Spleen (tissue), 11 donors: ENCODE data around the gene OSER1. TPM values are rescaled to one million over a fixed set of nuclear protein-coding genes. Genes with fewer than 3 reads are reported as not detected.
"Not testable (repeated sequence)": the region's sequence is repeated elsewhere in the genome, so short reads cannot be mapped to it uniquely, and the experiment has no call there.

Experiments used
- DNase-seq: peaks from one replicate; pipeline ENCODE4 v3.0.0-alpha.2; 2020
- H3K27ac ChIP-seq, 8 donors: fragments of 200-600 bp; sonication (generic) in 7 of 8; 1 replicate in 4 of 8; 2 replicates in 4 of 8; pipeline versions ENCODE4 v1.5.0 to v1.8.0; 2016 to 2021; ENCODE audit warnings: inconsistent platforms in 4 of 8, mild to moderate bottlenecking in 4 of 8, moderate library complexity in 1 of 8
- H3K27me3 ChIP-seq, 7 donors: fragments of 200-600 bp; sonication (generic) in 6 of 7; replicated peaks in 1 of 7; 1 replicate in 4 of 7; 2 replicates in 3 of 7; pipeline versions ENCODE4 v1.5.0 to v1.8.0; 2016 to 2021; ENCODE audit warnings: inconsistent platforms in 3 of 7, mild to moderate bottlenecking in 1 of 7
- H3K36me3 ChIP-seq, 6 donors: fragments of 200-600 bp; sonication (generic) in 5 of 6; 1 replicate in 4 of 6; 2 replicates in 2 of 6; pipeline versions ENCODE4 v1.5.0 to v1.8.0; 2016 to 2021; ENCODE audit warnings: inconsistent platforms in 2 of 6
- H3K4me1 ChIP-seq, 6 donors: fragments of 200-600 bp; sonication (generic) in 5 of 6; 1 replicate in 3 of 6; 2 replicates in 3 of 6; pipeline versions ENCODE4 v1.5.0 to v1.8.0; 2016 to 2021; ENCODE audit warnings: inconsistent platforms in 3 of 6
- H3K4me3 ChIP-seq, 8 donors: fragments of 200-600 bp; sonication (generic) in 7 of 8; 1 replicate in 4 of 8; 2 replicates in 4 of 8; pipeline versions ENCODE4 v1.5.0 to v1.8.0; 2016 to 2021; ENCODE audit warnings: inconsistent platforms in 4 of 8, mild to moderate bottlenecking in 4 of 8, moderate library complexity in 2 of 8
- H3K9me3 ChIP-seq, 8 donors: fragments of 200-600 bp; sonication (generic) in 7 of 8; 1 replicate in 4 of 8; 2 replicates in 4 of 8; pipeline versions ENCODE4 v1.5.0 to v1.8.0; 2016 to 2021; ENCODE audit warnings: inconsistent platforms in 4 of 8
- CTCF ChIP-seq, 11 experiments: fragments of 200-600 bp in 7 of 11; fragments of 450-650 bp in 4 of 11; sonication (generic) in 4 of 11; IDR thresholded peaks in 8 of 11; conservative IDR thresholded peaks in 3 of 11; 1 replicate in 7 of 11; 2 replicates in 4 of 11; pipeline versions ENCODE4 v1.4.0 to v1.8.0; 2016 to 2021; ENCODE audit warnings: antibody characterized with exemption in 11 of 11, inconsistent platforms in 4 of 11, mild to moderate bottlenecking in 1 of 11
- POLR2A ChIP-seq, 3 donors: fragments of 450-650 bp; IDR thresholded peaks; one replicate each; pipeline ENCODE4 v1.5.1; 2017; ENCODE audit warnings: antibody characterized with exemption in 3 of 3, mild to moderate bottlenecking in 1 of 3
- POLR2AphosphoS5 ChIP-seq, 3 donors: sonication (generic); formaldehyde crosslinking; IDR thresholded peaks; one replicate each; pipeline ENCODE4 v1.5.1; 2017; ENCODE audit warnings: antibody characterized with exemption in 3 of 3
- WGBS, 5 donors: extraction: QIAGEN DNeasy Blood & Tissue Kit in 3 of 5; methylation state at CpG; one replicate each; pipeline versions ENCODE4 v1.1.5 to v1.1.7; 2013 to 2018; 5-methylcytosine and 5-hydroxymethylcytosine counted together
- intact Hi-C: fragments of 100-400 bp; cut with DNase I; formaldehyde crosslinking; loops from one replicate; pipeline ENCODE4 v1.15.0; 2023; ENCODE audit warnings: low total_unique reads
- polyA plus RNA-seq, 3 donors: library from polyadenylated mRNA; stranded (reverse); fragments of 200-250 nt; gene quantifications; one replicate each; pipeline ENCODE4 v1.2.1, GENCODE V29; 2013
- total RNA-seq, 7 donors: library from RNA; depleted of rRNA in 3 of 7; stranded (reverse); fragments of >200 nt in 3 of 7; fragmentation: NEBNext Ultra II Directional in 4 of 7; extraction: Animal tissue kit (Norgen Biotek cat#: 25700) in 4 of 7; gene quantifications; one replicate each; pipeline versions ENCODE4 v1.1.0 to v1.2.1, GENCODE V29; 2016 to 2021
- donor health status: healthy with polysubstance abuse.
- donor health status: DM: no; HTN: no; CAD: no; lungs with moderate emphysema.
- donor health status: DM: no; HTN: no; CAD: no.
- donor health status: Bipolar disorder and iron deficiency.
- donor health status: healthy.
- donor health status: DM: no; HTN: no; CAD: no.
- donor health status: DM: yes; HTN: yes; CAD: no.

The OSER1 gene
- total and polyA plus RNA-seq, 10 donors, result 28.5 to 47.0 (median 38.2) TPM

- DNase-seq, H3K27ac ChIP-seq, intact Hi-C loops, H3K4me3 ChIP-seq, H3K36me3 ChIP-seq, H3K9me3 ChIP-seq: not testable (repeated sequence)
- TF ChIP-seq CTCF (IDR thresholded peaks at IDR 0.05 in 8 of 11, conservative IDR thresholded peaks at IDR 0.05 in 3 of 11), result peak; percentile 37 to 76 (median 67)
- 28 to 33% (median 29%) methylated on average over 15 of the region's 15 CpGs for WGBS, 5 donors
- Histone ChIP-seq H3K27me3 (peaks cover 0 to 37% (median 24%) of the 10 kb centered on the region in 7 donors), H3K4me1 (peaks cover 5 to 40% (median 17%) of the 10 kb centered on the region in 6 donors)
Observed at GRCh38 chr20:44190197-44190852, 20.2 kb downstream of the OSER1 start.

- H3K4me3 ChIP-seq, result no peak overlapping the region
- WGBS, 5 donors, result 54 to 78% (median 66%) methylated on average over 6 of the region's 6 CpGs
- no peaks in the 10 kb centered on the region for H3K36me3 ChIP-seq
- no peaks in the 10 kb centered on the region for H3K9me3 ChIP-seq
- DNase-seq, result no peak
- TF ChIP-seq POLR2AphosphoS5 (IDR thresholded peaks at IDR 0.05) (no peak), CTCF (IDR thresholded peaks at IDR 0.05 in 8 of 11, conservative IDR thresholded peaks at IDR 0.05 in 3 of 11) (no peak), POLR2A (IDR thresholded peaks at IDR 0.05) (no peak)
- peak overlapping the region in 2 of 8 donors; percentile 22 to 58 for H3K27ac ChIP-seq
- H3K4me1 ChIP-seq, result peaks cover 5 to 40% (median 17%) of the 10 kb centered on the region in 6 donors
- intact Hi-C loops, result loop anchor here (5.0 kb wide), 1 partner anchor 71 kb away; no protein-coding TSS in a partner anchor
- peaks cover 0 to 40% (median 26%) of the 10 kb centered on the region in 7 donors for H3K27me3 ChIP-seq
Observed at GRCh38 chr20:44188752-44189151, 21.8 kb downstream of the OSER1 start.

GRCh38 chr20:44187772-44188709, 22.5 kb downstream of the OSER1 start:
- WGBS, 5 donors, result 19 to 31% (median 24%) methylated on average over 8 of the region's 8 CpGs
- TF ChIP-seq POLR2A (IDR thresholded peaks at IDR 0.05), result no peak
- TF ChIP-seq POLR2AphosphoS5 (IDR thresholded peaks at IDR 0.05), result peak in 1 of 3 donors; percentile 17
- peak overlapping the region in 4 of 8 donors; percentile 22 to 58 (median 38) for H3K27ac ChIP-seq
- H3K9me3 ChIP-seq, result no peaks in the 10 kb centered on the region
- no peaks in the 10 kb centered on the region for H3K36me3 ChIP-seq
- peaks cover 5 to 40% (median 17%) of the 10 kb centered on the region in 6 donors for H3K4me1 ChIP-seq
- peaks cover 0 to 47% (median 26%) of the 10 kb centered on the region in 7 donors for H3K27me3 ChIP-seq
- no peak for DNase-seq
- intact Hi-C loops, result loop anchor here (5.0 kb wide), 1 partner anchor 71 kb away; no protein-coding TSS in a partner anchor
- H3K4me3 ChIP-seq, result peak overlapping the region in 5 of 8 donors; percentile 8 to 59 (median 27)

- peaks cover 5 to 40% (median 17%) of the 10 kb centered on the region in 6 donors for H3K4me1 ChIP-seq
- peak within 1 kb of the TSS in 5 of 8 donors; percentile 26 to 58 (median 49) for H3K27ac ChIP-seq
- intact Hi-C loops, result loop anchor here (5.0 kb wide), 1 partner anchor 70 kb away; no protein-coding TSS in a partner anchor
- H3K9me3 ChIP-seq, result no peaks in the 10 kb centered on the region
- peak within 1 kb of the TSS in 6 of 8 donors; percentile 4 to 59 (median 25) for H3K4me3 ChIP-seq
- peaks cover 0 to 50% (median 26%) of the 10 kb centered on the region in 7 donors for H3K27me3 ChIP-seq
- TF ChIP-seq POLR2AphosphoS5 (IDR thresholded peaks at IDR 0.05), result peak in 1 of 3 donors; percentile 18
- no peak for TF ChIP-seq CTCF (IDR thresholded peaks at IDR 0.05 in 8 of 11, conservative IDR thresholded peaks at IDR 0.05 in 3 of 11)
- no peaks in the 10 kb centered on the region for H3K36me3 ChIP-seq
- no peak for DNase-seq
- 1 to 5% (median 3%) methylated on average over 17 to 24 of the region's 24 CpGs for WGBS, 5 donors
Observed at GRCh38 chr20:44187054-44187771, 23.4 kb downstream of the OSER1 start, which contains the start of gene JPH2. JPH2 (minus strand) TSS chr20:44187188; CDS start chr20:44186705, 483 bp downstream.
